ENCODE data around the gene AP4B1. TPM values are rescaled to one million over a fixed set of nuclear protein-coding genes. Genes with fewer than 3 reads are reported as not detected.

AP4B1 gene
- total RNA-seq, 1 donor from 2014 or later, result 31.1 TPM

DNA sequence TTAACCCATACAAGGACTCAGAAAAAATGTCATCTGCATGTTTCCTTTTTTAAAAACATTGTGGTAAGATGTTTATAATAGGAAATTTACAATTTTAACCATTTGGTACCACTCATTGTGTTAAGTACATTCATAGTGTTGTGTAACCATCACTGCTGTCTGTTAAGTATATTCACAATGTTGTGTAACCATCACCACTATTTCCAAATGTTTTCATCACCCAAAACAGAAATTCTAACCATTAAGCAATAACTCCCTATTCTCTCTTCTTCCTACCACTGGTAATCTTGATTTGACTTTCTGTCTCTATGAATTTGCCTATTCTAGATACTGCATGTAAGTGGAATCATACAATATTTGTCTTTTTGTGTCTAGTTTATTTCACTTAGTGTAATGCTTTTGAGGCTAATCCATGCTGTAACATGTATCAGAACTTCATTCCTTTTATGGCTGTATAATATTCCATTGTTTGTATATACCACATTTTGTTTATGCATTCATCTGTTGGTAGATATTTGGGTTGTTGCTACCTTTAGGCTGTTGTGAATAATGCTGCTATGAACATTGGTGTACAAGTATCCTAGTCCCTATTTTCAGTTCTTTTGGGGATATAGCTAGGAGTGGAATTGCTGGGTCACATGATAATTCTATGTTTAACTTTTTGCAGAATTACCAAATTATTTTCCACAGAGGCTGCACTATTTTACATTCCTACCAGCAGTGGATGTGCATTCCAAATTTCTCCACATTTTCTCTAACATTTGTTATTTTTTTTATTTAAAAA lies 38.6 kb upstream of the AP4B1 start:
- Mint-ChIP-seq H3K9me3 (ENCODE audit: unreplicated experiment) (peaks cover 1% of the 10 kb centered on the region), H3K27ac (ENCODE audit: unreplicated experiment) (no peak overlapping the region), H3K27me3 (ENCODE audit: unreplicated experiment) (peaks cover 2% of the 10 kb centered on the region), H3K36me3 (ENCODE audit: unreplicated experiment) (peaks cover 8% of the 10 kb centered on the region), H3K4me1 (ENCODE audit: low read depth, unreplicated experiment) (no peaks in the 10 kb centered on the region), H3K4me3 (ENCODE audit: unreplicated experiment) (no peak overlapping the region)
- TF ChIP-seq CTCF (IDR thresholded peaks at IDR 0.05; ENCODE audit: partially characterized antibody, unreplicated experiment), result no peak
- DNase-seq, result no peak

- TF ChIP-seq CTCF (IDR thresholded peaks at IDR 0.05; ENCODE audit: partially characterized antibody, unreplicated experiment), result no peak
- H3K27ac Mint-ChIP-seq (ENCODE audit: unreplicated experiment), result no peak overlapping the region
- peaks cover 1% of the 10 kb centered on the region for H3K9me3 Mint-ChIP-seq (ENCODE audit: unreplicated experiment)
- H3K4me3 Mint-ChIP-seq (ENCODE audit: unreplicated experiment), result no peak overlapping the region
- H3K27me3 Mint-ChIP-seq (ENCODE audit: unreplicated experiment), result peaks cover 2% of the 10 kb centered on the region
- DNase-seq, result no peak
- no peaks in the 10 kb centered on the region for H3K4me1 Mint-ChIP-seq (ENCODE audit: low read depth, unreplicated experiment)
- peaks cover 8% of the 10 kb centered on the region for H3K36me3 Mint-ChIP-seq (ENCODE audit: unreplicated experiment)
Observed at GRCh38 chr1:113942527-113942926, 37.9 kb upstream of the AP4B1 start.

- H3K36me3 Mint-ChIP-seq (ENCODE audit: unreplicated experiment), result peaks cover 8% of the 10 kb centered on the region
- no peak overlapping the region for H3K4me3 Mint-ChIP-seq (ENCODE audit: unreplicated experiment)
- no peaks in the 10 kb centered on the region for H3K4me1 Mint-ChIP-seq (ENCODE audit: low read depth, unreplicated experiment)
- DNase-seq, result no peak
- H3K27me3 Mint-ChIP-seq (ENCODE audit: unreplicated experiment), result peaks cover 2% of the 10 kb centered on the region
- TF ChIP-seq CTCF (IDR thresholded peaks at IDR 0.05; ENCODE audit: partially characterized antibody, unreplicated experiment), result no peak
- H3K27ac Mint-ChIP-seq (ENCODE audit: unreplicated experiment), result no peak overlapping the region
- peaks cover 1% of the 10 kb centered on the region for H3K9me3 Mint-ChIP-seq (ENCODE audit: unreplicated experiment)
Observed at GRCh38 chr1:113941245-113941559, 36.6 kb upstream of the AP4B1 start.

- DNase-seq, result no peak
- no peak overlapping the region for H3K27ac Mint-ChIP-seq (ENCODE audit: unreplicated experiment)
- peaks cover 2% of the 10 kb centered on the region for H3K27me3 Mint-ChIP-seq (ENCODE audit: unreplicated experiment)
- peaks cover 1% of the 10 kb centered on the region for H3K9me3 Mint-ChIP-seq (ENCODE audit: unreplicated experiment)
- no peak for TF ChIP-seq CTCF (IDR thresholded peaks at IDR 0.05; ENCODE audit: partially characterized antibody, unreplicated experiment)
- no peak overlapping the region for H3K4me3 Mint-ChIP-seq (ENCODE audit: unreplicated experiment)
- peaks cover 8% of the 10 kb centered on the region for H3K36me3 Mint-ChIP-seq (ENCODE audit: unreplicated experiment)
- H3K4me1 Mint-ChIP-seq (ENCODE audit: low read depth, unreplicated experiment), result no peaks in the 10 kb centered on the region
Observed at GRCh38 chr1:113940365-113941244, 36.0 kb upstream of the AP4B1 start.

DNA sequence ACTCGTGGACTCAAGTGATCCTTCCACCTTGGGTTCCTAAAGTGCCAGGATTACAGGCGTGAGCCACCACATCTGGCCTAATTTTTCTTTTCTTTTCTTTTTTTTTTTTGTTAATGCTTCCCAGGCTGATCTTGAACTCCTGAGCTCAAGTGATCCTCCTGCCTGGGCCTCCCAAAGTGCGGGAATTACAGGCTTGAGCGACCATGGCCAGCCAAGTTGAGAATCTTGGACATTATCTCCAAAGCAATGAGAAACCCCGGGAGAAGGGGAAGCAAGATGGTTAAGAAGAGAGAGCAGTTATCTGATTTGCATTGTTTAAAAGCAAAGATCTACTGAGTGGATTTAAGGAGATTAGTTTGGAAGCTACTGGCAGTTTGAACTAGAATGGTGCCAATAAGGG lies 33.6 kb upstream of the AP4B1 start:
- Mint-ChIP-seq H3K27ac (ENCODE audit: unreplicated experiment) (no peak overlapping the region), H3K4me3 (ENCODE audit: unreplicated experiment) (no peak overlapping the region), H3K36me3 (ENCODE audit: unreplicated experiment) (no peaks in the 10 kb centered on the region), H3K27me3 (ENCODE audit: unreplicated experiment) (peaks cover 2% of the 10 kb centered on the region), H3K4me1 (ENCODE audit: low read depth, unreplicated experiment) (peaks cover 4% of the 10 kb centered on the region), H3K9me3 (ENCODE audit: unreplicated experiment) (no peaks in the 10 kb centered on the region)
- no peak for TF ChIP-seq CTCF (IDR thresholded peaks at IDR 0.05; ENCODE audit: partially characterized antibody, unreplicated experiment)
- no peak for DNase-seq
